Stimulated activated CD4-positive, alpha-beta T cell treated with anti-CD3 and anti-CD28 coated beads, Interleukin-1b, Interleukin-23, amount 100 ng/mL, for 48 hours (primary cell): ENCODE data around the gene LARP4B.

Experiments used
- DNase-seq: peaks from one replicate; pipeline ENCODE4 v3.0.0-alpha.2; 2020

Gene LARP4B

DNA sequence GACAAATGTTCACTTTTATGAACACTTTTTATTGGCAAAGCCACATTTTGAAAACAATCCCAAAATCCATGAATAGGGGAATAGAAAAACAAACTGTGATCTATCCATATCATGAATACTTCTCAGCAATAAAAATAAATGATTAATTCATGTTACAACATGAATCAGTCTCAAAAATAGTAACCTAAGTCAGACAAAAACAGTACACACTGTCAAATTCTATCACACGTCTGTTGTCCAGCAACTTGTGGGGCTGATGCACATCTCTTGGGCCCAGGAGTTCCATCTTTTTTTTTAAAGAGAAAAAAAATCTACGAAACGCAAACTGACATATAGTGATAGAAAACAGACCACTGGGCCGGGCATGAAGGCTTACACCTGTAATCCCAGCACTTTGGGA lies 71.0 kb downstream of the LARP4B start:
- no peak for DNase-seq

DNA sequence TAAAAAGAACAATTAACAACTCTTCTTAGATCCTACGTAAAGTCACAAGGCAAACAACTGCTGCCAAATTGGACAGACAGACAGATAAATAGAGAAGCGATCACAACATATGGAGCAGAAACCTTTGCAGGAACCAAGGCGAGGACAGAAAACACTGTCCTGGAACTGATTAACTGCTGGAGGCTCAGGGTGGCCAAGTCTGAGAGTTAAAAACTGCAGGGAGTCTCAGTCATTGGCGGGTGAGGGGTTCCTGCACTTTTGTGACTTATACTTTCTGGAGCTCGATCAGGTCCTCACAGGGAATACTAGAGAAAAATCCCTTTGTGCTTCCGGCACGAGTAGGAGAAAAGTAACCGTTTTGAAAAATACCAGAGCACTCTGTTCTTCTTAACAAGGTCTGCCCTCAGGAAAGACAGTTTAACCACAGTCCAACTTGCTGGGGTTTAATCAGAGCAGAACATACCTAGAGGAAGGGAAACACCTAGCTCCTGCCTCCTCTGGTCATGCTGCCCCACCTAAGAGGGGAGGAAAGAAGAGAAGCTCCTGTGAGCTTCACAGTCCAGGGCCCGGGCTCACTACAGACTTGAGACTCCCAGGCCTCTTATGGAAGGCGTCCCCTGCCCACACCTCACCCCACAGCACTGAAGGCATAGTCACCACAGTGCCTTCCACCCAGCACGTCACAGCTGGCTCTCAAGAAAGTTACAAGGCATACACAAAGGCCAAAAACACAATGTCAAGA lies 74.9 kb downstream of the LARP4B start:
- DNase-seq, result no peak

DNA sequence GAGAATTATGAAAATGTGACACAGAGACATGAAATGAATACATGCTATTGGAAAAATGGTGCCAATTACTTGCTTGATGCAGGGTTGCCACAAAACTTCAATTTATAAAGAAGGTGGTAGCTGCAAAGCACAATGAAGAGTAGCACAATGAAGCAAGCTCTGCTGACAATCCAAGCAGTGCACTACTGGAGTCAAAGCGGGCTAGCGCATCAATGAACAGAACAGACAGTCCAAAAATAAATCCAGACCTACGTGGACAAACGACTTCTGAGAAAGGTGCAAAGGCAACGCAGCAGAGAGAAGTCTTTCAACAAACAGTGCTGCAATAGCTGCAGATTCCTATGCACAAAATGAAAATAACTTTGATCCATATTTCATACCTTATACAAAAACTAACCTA lies 75.8 kb downstream of the LARP4B start:
- DNase-seq, result no peak

DNA sequence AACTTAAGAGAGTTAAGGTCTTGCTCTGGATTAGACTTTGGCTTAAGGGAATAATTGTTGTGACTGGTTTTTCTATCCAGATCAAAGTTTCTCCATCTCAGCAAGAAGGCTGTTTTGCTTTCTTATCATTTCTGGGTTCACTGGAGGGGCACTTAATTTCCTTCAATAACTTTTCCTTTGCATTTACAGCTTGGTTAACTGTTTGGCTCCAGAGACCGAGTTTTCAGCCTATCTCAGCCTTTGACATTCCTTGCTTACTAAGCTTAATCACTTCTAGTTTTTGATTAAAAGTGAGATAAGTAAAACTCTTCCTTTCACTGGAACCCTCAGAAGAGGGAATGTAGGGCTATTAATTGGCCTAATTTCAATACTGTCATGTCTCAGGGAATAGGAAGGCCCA lies 76.4 kb downstream of the LARP4B start:
- no peak for DNase-seq

DNA sequence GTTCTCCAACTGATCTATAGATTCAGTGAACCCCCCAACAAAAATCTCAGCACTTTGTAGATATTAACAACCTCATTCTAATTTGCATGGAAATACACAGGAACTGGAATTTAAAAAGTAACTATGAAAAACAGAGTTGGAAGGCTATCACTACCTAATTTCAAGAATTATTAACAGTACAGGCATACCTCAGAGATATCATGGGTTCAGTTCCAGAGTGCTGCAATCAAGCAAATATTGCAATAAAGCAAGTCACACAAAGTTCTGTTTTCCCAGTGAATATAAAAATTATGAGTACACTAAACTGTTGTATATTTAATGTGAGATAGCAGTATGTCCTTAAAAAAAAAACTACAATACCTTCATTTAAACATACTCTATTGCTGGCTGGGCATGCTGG lies 78.5 kb downstream of the LARP4B start:
- DNase-seq, result no peak

DNA sequence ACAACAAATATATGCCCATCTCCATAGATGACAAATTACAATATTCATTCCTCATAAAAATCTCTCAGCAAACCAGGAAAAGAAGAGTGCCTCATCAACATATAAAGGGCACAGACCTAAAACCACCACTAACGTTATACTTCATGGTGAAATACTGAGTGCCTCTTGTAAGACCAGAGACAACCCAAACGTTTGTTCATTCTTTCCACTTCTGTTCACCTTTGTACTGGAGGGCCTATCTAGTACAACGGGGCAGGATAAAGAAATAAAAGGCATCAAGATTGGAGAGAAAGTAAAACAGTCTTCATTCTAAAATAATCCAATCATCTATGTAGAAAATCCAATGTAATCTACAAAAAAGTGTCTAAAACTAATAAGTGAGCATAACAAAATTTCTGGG lies 79.1 kb downstream of the LARP4B start:
- no peak for DNase-seq

DNA sequence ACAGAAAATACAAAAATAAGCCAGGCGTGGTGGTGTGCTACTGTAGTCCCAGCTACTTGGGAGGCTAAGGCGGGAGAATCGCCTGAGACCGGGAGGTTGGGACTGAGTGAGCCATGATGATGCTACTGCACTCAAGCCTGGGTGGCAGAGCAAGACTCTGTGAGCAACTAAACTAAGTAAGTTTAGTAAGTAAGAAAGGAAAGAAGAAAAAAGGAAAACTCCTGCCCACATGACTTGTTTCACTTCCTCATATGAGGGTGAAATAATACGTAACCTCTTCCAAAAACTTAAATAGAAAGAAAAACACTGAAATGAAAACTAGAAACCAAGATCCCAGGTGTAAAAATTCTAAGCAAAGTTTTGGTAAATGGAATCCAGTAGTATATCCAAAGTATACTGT lies 79.6 kb downstream of the LARP4B start:
- DNase-seq, result no peak

DNA sequence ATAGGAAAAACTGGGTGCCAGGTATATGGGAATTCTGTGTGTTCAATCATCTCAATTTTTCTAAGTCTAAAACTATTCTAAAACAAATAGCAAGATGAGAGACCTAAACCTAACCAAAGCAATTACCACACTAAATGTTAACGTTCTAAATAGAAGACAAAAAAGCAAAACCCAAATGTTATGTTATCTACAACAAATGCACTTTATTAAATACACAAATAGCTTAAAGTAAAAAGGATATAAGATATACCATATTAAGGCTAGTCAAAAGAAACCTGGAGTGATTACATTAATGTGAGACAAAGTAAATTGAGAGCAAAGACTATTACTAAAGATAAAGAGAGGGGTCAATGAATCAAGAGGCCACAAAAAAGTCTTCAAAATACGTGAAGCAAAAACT lies 81.4 kb downstream of the LARP4B start:
- DNase-seq, result no peak

DNA sequence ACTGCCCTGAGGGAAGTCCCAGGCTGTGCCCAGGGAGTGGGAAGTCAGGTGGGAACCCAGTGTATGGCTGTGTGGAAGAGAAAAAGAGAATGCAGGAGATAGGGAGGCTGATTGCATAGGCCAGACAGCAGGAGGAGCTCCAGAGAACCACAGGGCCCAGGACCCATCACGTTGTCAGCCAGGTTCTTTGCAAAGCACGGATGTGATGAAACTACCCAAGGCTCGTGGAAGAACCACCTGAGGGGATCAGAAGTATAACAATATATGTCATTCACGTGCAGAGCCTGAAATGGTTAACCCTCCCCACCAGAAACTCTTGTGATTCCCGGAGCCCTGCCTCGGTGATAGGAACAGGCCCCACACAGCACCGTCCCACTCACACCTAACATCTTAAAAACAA lies 83.6 kb downstream of the LARP4B start:
- no peak for DNase-seq

DNA sequence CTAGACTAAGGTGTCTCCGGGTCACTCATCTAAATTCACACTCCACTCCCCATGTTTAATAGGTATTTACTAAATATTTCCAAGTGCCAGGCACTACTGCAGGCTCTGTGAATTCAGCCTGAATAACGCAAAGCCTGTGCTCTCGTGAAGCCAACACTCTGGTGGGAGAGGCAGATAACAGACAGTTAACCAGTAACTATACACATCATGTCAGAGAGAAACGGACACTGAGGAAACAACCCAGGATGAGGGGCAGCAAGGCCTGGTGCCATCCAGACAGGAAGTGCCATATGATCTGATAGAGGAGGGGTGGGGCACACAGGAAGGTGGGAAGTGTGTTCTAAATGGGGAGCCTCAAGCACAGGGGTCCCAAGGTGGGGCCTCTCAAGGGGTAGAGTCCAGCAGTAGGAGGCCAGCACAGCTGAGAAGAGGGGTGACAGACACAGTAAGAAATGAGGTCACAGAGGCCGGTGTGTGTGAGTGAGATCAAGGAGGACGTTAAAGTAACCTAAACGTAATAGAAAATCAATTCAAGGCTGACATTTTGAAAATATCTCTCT lies 85.3 kb downstream of the LARP4B start:
- DNase-seq, result no peak

DNA sequence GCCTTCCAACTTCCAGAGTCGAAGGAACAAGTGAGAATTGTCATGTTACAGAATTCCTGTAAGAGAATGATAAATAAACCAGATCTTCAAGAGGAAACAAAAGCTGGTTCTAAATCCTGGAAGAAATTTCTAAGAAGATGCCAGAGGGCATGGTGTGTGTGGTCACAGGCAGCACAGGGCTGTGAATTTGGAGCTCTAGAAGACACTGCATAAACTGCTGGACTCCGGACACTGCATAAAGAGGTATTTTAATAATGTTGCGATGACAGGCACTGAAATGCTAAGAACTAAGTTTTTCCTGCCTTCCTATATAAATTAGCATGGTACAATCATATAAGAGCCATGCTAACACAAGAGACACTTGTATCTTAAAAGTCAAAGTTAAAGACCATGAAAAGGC lies 86.0 kb downstream of the LARP4B start:
- no peak for DNase-seq

DNA sequence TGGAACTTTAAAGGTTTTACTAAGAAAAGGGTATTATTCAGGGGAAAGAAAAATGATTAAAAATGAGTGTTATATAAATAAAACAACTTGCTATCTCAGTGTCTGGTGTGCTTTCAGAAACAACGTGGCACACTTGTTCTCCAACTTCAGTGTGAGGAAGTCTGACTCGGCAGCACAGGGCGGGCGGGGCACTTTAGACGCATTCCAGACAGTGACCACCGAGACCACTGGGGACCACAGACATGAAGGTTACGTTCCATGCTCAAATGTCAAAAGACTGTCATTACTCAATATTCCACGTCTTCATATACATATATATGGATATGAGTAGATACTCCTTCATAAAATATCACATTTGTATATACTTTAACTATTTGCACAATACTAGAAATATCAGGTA lies 87.0 kb downstream of the LARP4B start:
- no peak for DNase-seq

DNA sequence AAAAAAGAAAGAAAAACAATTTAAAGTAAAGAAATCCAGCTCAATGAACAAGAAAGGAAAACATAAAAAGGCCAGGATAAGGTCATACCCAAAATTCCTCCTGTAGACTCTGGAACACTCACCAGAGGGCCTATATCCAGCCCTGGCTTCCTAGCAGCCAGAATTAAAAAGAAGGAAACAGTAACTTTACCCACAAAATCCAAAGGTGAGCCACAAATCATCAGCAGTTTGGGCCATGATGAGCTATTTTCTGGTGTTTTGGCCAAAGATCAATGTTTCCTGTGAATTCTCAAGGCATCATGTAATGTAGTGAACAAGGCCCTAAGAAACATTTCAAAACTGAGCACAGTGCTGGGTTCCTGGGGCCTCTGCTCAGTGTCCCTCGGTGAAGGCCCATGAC lies 87.8 kb downstream of the LARP4B start:
- no peak for DNase-seq

DNA sequence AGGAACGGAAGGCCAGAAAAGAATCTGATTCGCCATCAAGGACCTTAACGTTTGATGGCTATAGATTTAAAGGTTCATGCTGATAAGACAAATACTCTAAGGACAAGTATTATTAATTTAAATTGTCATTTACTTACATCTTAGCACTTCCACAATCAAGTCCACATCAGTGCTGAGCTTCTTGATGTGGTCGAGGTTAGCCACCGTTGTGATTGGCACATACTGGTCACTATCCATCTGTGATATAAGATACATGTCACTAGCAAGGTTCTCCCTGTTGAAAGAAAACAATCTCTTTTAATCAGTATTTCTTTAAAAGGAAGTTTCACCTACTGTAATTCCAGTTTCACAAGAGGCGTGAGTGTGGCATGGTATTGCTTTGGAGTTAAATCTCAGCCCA lies 88.7 kb downstream of the LARP4B start:
- no peak for DNase-seq

DNA sequence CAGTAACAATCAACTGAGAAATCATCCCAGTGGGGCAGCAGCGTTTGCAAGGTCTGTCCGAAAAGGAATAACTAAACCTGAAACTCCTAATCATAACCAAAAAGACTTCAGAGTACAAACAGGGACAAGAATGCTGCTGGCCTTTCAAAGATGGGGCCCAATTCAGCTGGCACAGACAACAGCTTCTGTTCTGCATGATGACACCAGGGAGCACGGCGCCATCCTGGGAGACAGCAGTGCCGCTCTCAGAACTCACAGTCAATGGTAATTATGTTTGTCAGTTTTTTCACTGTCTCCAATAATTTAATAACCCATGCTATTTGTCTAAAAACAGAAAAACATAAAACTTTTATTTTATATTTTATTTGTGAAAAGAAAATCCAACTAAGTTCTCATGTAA lies 90.0 kb downstream of the LARP4B start:
- no peak for DNase-seq

DNA sequence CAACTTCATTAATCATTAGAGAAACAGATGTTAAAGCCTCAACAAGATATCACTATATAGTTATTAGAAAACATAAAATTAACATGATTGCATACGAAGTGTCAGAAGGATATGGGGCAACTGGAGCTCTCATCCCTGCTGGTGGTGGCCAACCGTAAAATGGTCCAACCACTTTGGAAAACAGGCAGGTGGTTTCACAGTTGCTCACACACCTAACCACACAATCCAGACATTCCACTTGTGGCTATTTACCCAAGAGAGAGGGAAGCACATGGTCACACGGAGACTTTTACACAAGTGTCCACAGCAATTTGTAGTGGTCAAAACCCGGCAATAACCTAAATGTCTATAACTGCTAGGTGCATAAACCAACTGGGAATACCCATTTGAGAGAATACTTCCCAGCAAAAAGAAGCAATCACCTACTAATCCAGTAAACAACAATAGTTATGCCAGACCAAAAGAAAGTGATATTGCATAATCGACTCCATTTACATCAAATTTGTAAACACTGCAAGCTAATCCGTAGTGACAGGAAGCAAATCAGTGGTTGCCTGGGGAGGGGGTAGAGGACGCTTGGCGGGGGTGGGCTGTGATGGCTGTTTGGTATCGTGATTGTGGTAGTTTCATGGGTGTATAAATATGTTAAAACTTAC lies 91.8 kb downstream of the LARP4B start:
- DNase-seq, result no peak

DNA sequence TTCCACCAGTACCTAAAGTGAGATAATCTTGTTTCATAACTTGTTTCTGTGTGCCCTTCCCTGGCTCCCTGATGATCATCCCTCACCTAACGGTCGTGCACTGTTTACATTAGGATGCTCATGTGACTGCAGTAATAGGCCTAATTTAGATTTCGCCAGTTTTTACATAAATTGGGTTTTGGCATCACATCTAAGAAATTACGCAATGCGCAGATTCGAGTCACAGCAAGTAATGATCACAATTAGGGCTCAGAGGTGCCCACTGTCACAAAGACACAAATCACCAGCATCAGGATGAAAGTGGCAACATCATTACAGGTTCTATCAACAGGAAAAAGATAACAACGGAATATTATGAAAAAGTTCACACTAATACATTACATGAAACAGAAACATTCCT lies 94.7 kb downstream of the LARP4B start:
- DNase-seq, result no peak

DNA sequence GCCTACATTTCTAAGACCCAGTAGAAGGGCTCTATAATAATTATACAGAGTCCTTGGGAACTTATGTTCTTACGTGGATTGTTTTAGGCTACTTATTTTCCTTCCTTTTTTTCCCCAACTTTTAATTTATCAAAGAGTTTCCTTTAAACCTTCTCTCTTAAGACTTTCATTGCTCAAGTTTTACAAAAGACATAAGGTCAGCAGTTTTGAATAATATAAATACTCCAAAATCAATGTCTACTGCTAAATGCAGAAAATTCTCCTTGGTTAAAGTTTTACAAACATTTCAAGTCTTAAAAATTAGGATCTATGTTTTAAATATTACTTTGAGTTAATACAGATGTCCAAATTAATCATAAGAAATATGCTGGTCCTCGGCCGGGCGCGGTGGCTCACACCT lies 97.0 kb downstream of the LARP4B start:
- no peak for DNase-seq

DNA sequence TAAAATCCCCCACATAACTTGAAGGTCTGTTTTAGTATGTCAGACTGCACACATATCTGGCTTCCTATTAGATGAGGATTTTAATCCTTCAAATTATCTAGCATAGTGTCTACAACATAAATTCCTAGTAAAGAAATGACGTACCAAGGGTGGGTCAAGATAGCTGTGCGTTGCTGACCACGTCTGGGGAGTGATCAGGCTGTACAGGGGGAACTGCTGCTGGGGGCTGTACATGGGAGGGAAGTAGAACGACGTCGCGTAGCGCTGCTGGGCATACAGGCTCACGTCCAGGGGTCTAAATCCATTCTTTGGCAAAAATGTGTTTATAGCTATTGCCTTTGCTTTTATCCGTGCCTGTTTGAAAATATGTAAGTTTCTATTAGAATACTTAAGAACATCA lies 102.3 kb downstream of the LARP4B start:
- DNase-seq, result no peak

DNA sequence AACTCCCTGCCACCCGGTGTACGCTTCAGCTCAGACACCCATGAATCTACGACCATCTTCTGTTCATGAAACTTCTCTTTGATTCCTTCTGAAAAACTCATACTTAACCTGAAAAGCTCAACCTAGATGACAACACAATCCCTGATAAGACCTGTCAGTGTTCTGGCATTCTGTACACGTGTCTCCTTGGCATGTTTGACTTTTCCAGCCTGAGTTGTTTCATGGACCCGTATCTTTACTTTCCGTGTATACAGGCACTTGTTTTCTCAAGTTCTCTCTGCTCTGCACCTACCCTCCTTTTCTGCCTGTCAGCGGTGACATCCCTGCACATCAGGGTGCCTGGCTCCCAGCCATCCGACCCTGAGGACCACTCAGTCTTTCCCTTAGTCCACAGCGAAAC lies 103.3 kb downstream of the LARP4B start:
- DNase-seq, result no peak

DNA sequence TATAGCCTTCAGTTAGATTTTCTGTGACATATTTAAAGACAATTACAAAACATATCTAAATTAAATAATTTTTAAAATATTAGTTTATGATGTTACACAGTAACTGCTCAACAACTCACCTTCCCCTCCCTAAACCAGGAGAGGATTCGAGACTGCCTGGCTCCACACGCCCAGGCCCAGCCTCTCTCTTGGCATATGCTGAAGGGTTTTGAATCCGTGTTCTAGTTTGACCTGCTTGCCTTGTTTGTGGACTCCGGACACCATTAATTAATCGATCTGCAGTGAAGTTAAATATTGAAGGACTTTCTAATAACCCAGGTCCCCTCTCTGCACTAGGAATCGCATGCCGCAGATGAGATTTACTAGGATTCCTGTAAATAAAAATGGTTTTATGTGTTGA lies 106.6 kb downstream of the LARP4B start:
- DNase-seq, result no peak

DNA sequence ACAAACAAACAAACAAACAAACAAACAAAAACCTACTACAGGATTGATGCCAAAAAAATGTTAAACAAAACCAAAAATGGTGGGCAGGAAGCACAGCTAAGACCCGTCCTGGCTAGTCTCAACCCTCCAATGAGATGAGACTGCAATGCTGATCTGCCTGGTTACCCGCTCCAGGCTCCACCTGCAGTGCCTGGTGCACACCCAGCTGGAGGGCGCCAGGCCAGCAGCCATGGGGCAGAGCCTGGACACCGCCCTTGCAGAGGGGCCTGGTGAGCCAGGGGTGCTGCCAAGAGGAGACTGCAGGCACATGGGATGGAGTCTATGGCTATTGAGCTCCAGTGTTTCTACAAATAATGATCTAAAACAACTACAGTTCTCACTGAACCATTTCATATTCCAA lies 107.0 kb downstream of the LARP4B start:
- no peak for DNase-seq

DNA sequence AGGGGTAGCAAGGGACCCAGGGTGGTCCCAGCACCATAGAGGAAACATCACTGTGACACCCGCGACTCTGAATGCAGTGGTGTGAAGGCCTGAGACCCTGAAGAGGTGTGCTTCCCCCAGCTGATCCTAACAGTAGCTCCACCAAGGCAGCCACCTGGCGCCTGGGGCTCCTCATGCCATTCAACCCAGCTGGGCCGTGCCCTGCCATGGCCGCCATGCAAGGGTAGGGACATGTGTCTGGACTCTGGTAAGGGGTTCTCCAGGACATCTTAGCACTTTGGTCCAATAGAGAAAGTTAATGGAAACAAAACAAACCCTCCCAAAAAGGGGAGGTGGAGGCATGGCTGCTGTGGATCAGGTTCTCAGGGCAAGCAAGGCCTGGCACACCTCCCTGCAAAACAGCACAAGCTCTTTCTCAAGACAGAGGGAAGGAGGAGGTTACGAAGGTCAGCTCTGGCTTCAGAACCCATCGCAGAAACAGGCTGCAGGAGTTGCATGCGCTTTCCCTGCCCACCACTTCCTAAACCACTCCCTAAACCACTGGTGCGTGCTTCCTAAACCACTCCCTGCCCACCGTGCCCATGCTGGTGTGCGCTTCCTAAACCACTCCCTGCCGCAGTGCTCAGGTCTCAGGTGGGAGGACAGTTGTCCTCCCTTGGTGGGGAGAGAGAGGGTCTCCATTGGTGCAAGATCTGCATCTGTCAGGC lies 108.7 kb downstream of the LARP4B start:
- no peak for DNase-seq

DNA sequence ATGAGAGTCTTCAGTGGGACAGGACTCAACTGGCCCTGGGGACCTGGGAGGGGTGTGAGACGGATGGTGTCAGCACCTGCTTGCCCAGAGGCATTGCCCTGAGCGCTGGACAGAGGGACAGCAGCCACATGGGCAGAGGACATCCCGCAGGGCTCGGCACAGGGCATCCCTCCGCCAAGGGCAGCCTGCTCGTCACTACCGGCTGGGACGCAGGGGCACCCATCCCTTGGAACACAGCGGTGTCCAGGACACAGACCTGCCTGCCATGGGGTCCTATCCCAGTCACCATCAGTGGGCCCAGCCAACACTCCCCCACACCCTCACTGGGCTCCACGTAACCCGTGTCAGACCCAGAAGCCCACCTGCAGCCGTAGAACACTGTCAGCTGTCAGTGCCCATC lies 109.3 kb downstream of the LARP4B start:
- no peak for DNase-seq
